GM12878 (cell line): Measurements from ENCODE around the gene SRBD1. TPM values are rescaled to one million over a fixed set of nuclear protein-coding genes. Genes with fewer than 3 reads are reported as not detected.

Source experiments
- ATF7 ChIP-seq: fragments of 450-650 bp; IDR thresholded peaks from 2 replicates; pipeline ENCODE4 v1.6.1; 2016; ENCODE audit warnings: low read depth, mild to moderate bottlenecking
- BCL3 ChIP-seq: IDR thresholded peaks from 2 replicates; pipeline ENCODE4 v1.6.1; 2011; ENCODE audit warnings: borderline replicate concordance, low read depth, mild to moderate bottlenecking, moderate library complexity, low read length; ENCODE audit not compliant: insufficient read depth, poor library complexity, severe bottlenecking
- BMI1 ChIP-seq: fragments of 450-650 bp; IDR thresholded peaks from 2 replicates; pipeline ENCODE4 v1.6.1; 2016; ENCODE audit warnings: mild to moderate bottlenecking, moderate library complexity, borderline replicate concordance
- CREM ChIP-seq: IDR thresholded peaks from 2 replicates; pipeline ENCODE4 v1.6.1; 2014; ENCODE audit warnings: antibody characterized with exemption, low read depth
- E2F8 ChIP-seq: fragments of 450-650 bp; IDR thresholded peaks from 2 replicates; pipeline ENCODE4 v1.6.1; 2018; ENCODE audit warnings: mild to moderate bottlenecking, low read depth, moderate library complexity; ENCODE audit not compliant: partially characterized antibody
- FOXM1 ChIP-seq: IDR thresholded peaks from 2 replicates; pipeline ENCODE4 v1.6.1; 2012; ENCODE audit warnings: low read depth, mild to moderate bottlenecking, inconsistent platforms, low read length, moderate library complexity
- GABPA ChIP-seq: IDR thresholded peaks from 2 replicates; pipeline ENCODE4 v1.6.1; 2014; ENCODE audit warnings: antibody characterized with exemption, low read depth, mild to moderate bottlenecking, inconsistent platforms
- HDAC6 ChIP-seq: fragments of 200-600 bp; sonication (generic); IDR thresholded peaks from one replicate; pipeline ENCODE4 v1.8.0; 2017; ENCODE audit warnings: antibody characterized with exemption; ENCODE audit not compliant: unreplicated experiment
- HSF1 ChIP-seq: fragments of 150-350 bp; IDR thresholded peaks from 2 replicates; pipeline ENCODE4 v1.6.1; 2014; ENCODE audit warnings: mild to moderate bottlenecking, low read depth, low read length
- KAT2A ChIP-seq: conservative IDR thresholded peaks from 2 replicates; pipeline ENCODE4 v1.6.1; 2011; ENCODE audit warnings: low read depth, low read length; ENCODE audit not compliant: control insufficient read depth
- KLF5 ChIP-seq: fragments of 450-650 bp; IDR thresholded peaks from 2 replicates; pipeline ENCODE4 v1.6.1; 2014; ENCODE audit warnings: mild to moderate bottlenecking; ENCODE audit not compliant: partially characterized antibody
- MYB ChIP-seq: fragments of 150-350 bp; IDR thresholded peaks from 2 replicates; pipeline ENCODE4 v1.6.1; 2014; ENCODE audit warnings: mild to moderate bottlenecking, low read depth, low read length, borderline replicate concordance
- NBN ChIP-seq: fragments of 450-650 bp; IDR thresholded peaks from 2 replicates; pipeline ENCODE4 v1.6.1; 2016
- PAX8 ChIP-seq: fragments of 450-650 bp; IDR thresholded peaks from 2 replicates; pipeline ENCODE4 v1.6.1; 2017; ENCODE audit warnings: mild to moderate bottlenecking, moderate library complexity
- RBBP5 ChIP-seq: fragments of 200-600 bp; sonication (generic); conservative IDR thresholded peaks from 2 replicates; pipeline ENCODE4 v1.6.1; 2016
- STAT1 ChIP-seq: fragments of 450-650 bp; conservative IDR thresholded peaks from 2 replicates; pipeline ENCODE4 v1.6.1; 2014; ENCODE audit warnings: antibody characterized with exemption, mild to moderate bottlenecking
- TARDBP ChIP-seq: IDR thresholded peaks from 2 replicates; pipeline ENCODE4 v1.6.1; 2016; ENCODE audit warnings: borderline replicate concordance
- ZBED1 ChIP-seq: IDR thresholded peaks from 2 replicates; pipeline ENCODE4 v1.6.1; 2016; ENCODE audit warnings: borderline replicate concordance
- ZNF217 ChIP-seq: fragments of 450-650 bp; IDR thresholded peaks from 2 replicates; pipeline ENCODE4 v1.6.1; 2017; ENCODE audit warnings: antibody characterized with exemption, mild to moderate bottlenecking
- ZNF687 ChIP-seq: fragments of 450-650 bp; IDR thresholded peaks from 2 replicates; pipeline ENCODE4 v1.6.1; 2017; ENCODE audit warnings: mild to moderate bottlenecking, moderate library complexity
- ZZZ3 ChIP-seq: IDR thresholded peaks from 2 replicates; pipeline ENCODE4 v1.6.1; 2011; ENCODE audit warnings: low read depth; ENCODE audit not compliant: control insufficient read depth, insufficient read length
- polyA plus RNA-seq, 11 experiments: library from polyadenylated mRNA; depleted of rRNA in 4 of 11; unstranded in 6 of 11; stranded (reverse) in 5 of 11; fragments of >200 nt; fragmentation: Nextera tagmentation in 4 of 11; fragmentation: Illumina TruSeq in 1 of 11; extraction: Ambion mirVana in 4 of 11; extraction: Trizol in 1 of 11; gene quantifications; 1 replicate in 1 of 11; 2 replicates in 10 of 11; pipeline versions ENCODE4 v1.2.1 to v1.2.3, GENCODE V29; 2011 to 2016; ENCODE audit warnings: inconsistent platforms in 2 of 11, missing spikeins in 2 of 11, low read depth in 1 of 11
- total RNA-seq, 4 experiments: library from RNA; depleted of rRNA in 3 of 4; stranded (reverse); fragments of >200 nt in 3 of 4; fragmentation: Illumina TruSeq in 1 of 4; extraction: Trizol in 1 of 4; gene quantifications; 2 replicates each; pipeline versions ENCODE4 v1.2.1 to v1.2.3, GENCODE V29; 2013 to 2021

SRBD1 gene
- total and polyA plus RNA-seq, 10 of the 15 experiments (the other 5 are each of a cell fraction or from before 2014, with no cell fraction given), result 9.7 to 33.1 (median 20.1) TPM

GRCh38 chr2:45649858-45650811, 39.1 kb upstream of the SRBD1 start (continued):
- TF ChIP-seq ZBED1 (no peak), BCL3 (no peak), CREM (no peak), KLF5 (no peak), HDAC6 (no peak), HSF1 (no peak), ZNF217 (0 out of 2 replicates have a peak, but pooled peaks have one; percentile 40), NBN (0 out of 2 replicates have a peak, but pooled peaks have one; percentile 11), BMI1 (no peak), STAT1 (no peak), RBBP5 (no peak), GABPA (no peak), ATF7 (no peak), MYB (no peak), PAX8 (no peak), KAT2A (no peak), ZNF687 (peak; percentile 66; the same call in 1 of the 2 replicates), ZZZ3 (no peak), TARDBP (no peak), FOXM1 (no peak), E2F8 (no peak)
